SK-N-SH (cell line): ENCODE data around the gene PDZD2. TPM values are rescaled to one million over a fixed set of nuclear protein-coding genes. Genes with fewer than 3 reads are reported as not detected.

Source experiments
- CTCF ChIA-PET: fragments of 300-600, 350-600 bp; formaldehyde crosslinking; extraction: SDS; loops from one replicate; lab custom pipeline; 2021; lab: Yijun Ruan, JAX
- POLR2A ChIA-PET: fragments of 350-600 bp; sonication (Branson Sonifier 250); formaldehyde crosslinking; extraction: SDS; loops from one replicate; lab custom pipeline; 2020; ENCODE audit warnings: antibody characterized with exemption, inconsistent platforms; lab: Yijun Ruan, JAX
- DNase-seq: peaks from one replicate; pipeline ENCODE4 v3.0.0; 2012
- H2AFZ ChIP-seq: fragments of 200-600 bp; sonication (generic); 2 replicates; pipeline ENCODE4 v1.8.1; 2016; ENCODE audit warnings: antibody characterized with exemption, mild to moderate bottlenecking, low read depth
- H3F3A ChIP-seq: fragments of 200-600 bp; sonication (generic); replicated peaks from 2 replicates; pipeline ENCODE3; 2016; ENCODE audit warnings: antibody characterized with exemption, mild to moderate bottlenecking; ENCODE audit not compliant: insufficient read depth
- H3K27ac ChIP-seq, 2 experiments: fragments of 200-500 bp in 1 of 2; fragments of 200-600 bp in 1 of 2; sonication (Bioruptor generic) in 1 of 2; sonication (generic), shearing (Covaris generic) in 1 of 2; 2 replicates each; pipeline versions ENCODE4 v1.5.1 to v1.6.1; 2014 to 2016; ENCODE audit warnings: low read depth in 2 of 2, inconsistent platforms in 1 of 2, low read length in 1 of 2, mild to moderate bottlenecking in 1 of 2, mixed read lengths in 1 of 2
- H3K27me3 ChIP-seq: fragments of 200-600 bp; sonication (generic), shearing (Covaris generic); 2 replicates; pipeline ENCODE4 v1.6.1; 2016; ENCODE audit warnings: mixed run types; ENCODE audit not compliant: insufficient read depth
- H3K36me3 ChIP-seq, 2 experiments: fragments of 200-500 bp in 1 of 2; fragments of 200-600 bp in 1 of 2; sonication (Bioruptor generic) in 1 of 2; sonication (generic) in 1 of 2; replicated peaks in 1 of 2; 2 replicates each; pipeline versions ENCODE3 to v1.5.1; 2014 to 2016; ENCODE audit warnings: low read length in 1 of 2, mild to moderate bottlenecking in 1 of 2; ENCODE audit not compliant: insufficient read depth in 2 of 2, control insufficient read depth in 1 of 2
- H3K4me1 ChIP-seq, 2 experiments: fragments of 200-500 bp in 1 of 2; fragments of 200-600 bp in 1 of 2; sonication (Bioruptor generic) in 1 of 2; sonication (generic), shearing (Covaris generic) in 1 of 2; 2 replicates each; pipeline versions ENCODE4 v1.5.1 to v1.6.1; 2014 to 2016; ENCODE audit warnings: low read depth in 1 of 2, low read length in 1 of 2, mixed run types in 1 of 2; ENCODE audit not compliant: insufficient read depth in 2 of 2, control insufficient read depth in 1 of 2
- H3K4me2 ChIP-seq: fragments of 200-600 bp; sonication (generic), shearing (Covaris generic); 2 replicates; pipeline ENCODE4 v1.6.1; 2017; ENCODE audit warnings: mixed run types
- H3K4me3 ChIP-seq, 2 experiments: fragments of 200-500 bp in 1 of 2; fragments of 200-600 bp in 1 of 2; sonication (Bioruptor generic) in 1 of 2; sonication (generic), shearing (Covaris generic) in 1 of 2; 2 replicates each; pipeline versions ENCODE4 v1.5.1 to v1.8.1; 2014 to 2016; ENCODE audit warnings: low read depth in 2 of 2, inconsistent platforms in 1 of 2, low read length in 1 of 2, mild to moderate bottlenecking in 1 of 2, mixed read lengths in 1 of 2, moderate library complexity in 1 of 2
- H3K79me2 ChIP-seq: fragments of 200-600 bp; sonication (generic); 2 replicates; pipeline ENCODE4 v1.8.1; 2017; ENCODE audit warnings: mild to moderate bottlenecking; ENCODE audit not compliant: insufficient read depth
- H3K9ac ChIP-seq: fragments of 200-600 bp; sonication (generic); 2 replicates; pipeline ENCODE4 v1.6.1; 2017; ENCODE audit warnings: mixed run types
- H3K9me2 ChIP-seq: fragments of 200-600 bp; sonication (generic); 2 replicates; pipeline ENCODE4 v1.6.1; 2017; ENCODE audit warnings: mixed run types
- H3K9me3 ChIP-seq: fragments of 200-600 bp; sonication (generic); 2 replicates; pipeline ENCODE4 v1.6.1; 2017; ENCODE audit warnings: mixed run types, mild to moderate bottlenecking, moderate library complexity
- H4K20me1 ChIP-seq: fragments of 200-600 bp; sonication (generic); 2 replicates; pipeline ENCODE4 v1.6.1; 2017; ENCODE audit warnings: mild to moderate bottlenecking, mixed run types; ENCODE audit not compliant: insufficient read depth
- CHD2 ChIP-seq: fragments of 150-350 bp; IDR thresholded peaks from 2 replicates; pipeline ENCODE4 v1.6.1; 2018; ENCODE audit warnings: low read length; ENCODE audit not compliant: partially characterized antibody
- ELF1 ChIP-seq: IDR thresholded peaks from 2 replicates; pipeline ENCODE4 v1.4.0; 2012
- FOSL2 ChIP-seq: IDR thresholded peaks from 2 replicates; pipeline ENCODE4 v1.4.0; 2012; ENCODE audit warnings: low read depth, mild to moderate bottlenecking, moderate library complexity, borderline replicate concordance
- FOXJ3 ChIP-seq: sonication (generic); formaldehyde crosslinking; IDR thresholded peaks from 2 replicates; pipeline ENCODE4 v1.5.1; 2020; ENCODE audit warnings: mild to moderate bottlenecking, missing genetic modification reagents
- JUND ChIP-seq: IDR thresholded peaks from 2 replicates; pipeline ENCODE4 v1.4.0; 2012
- MEF2A ChIP-seq: IDR thresholded peaks from 2 replicates; pipeline ENCODE4 v1.4.0; 2012; ENCODE audit warnings: low read depth, borderline replicate concordance
- NFIC ChIP-seq: IDR thresholded peaks from 2 replicates; pipeline ENCODE4 v1.4.0; 2012; ENCODE audit warnings: borderline replicate concordance
- PBX3 ChIP-seq: IDR thresholded peaks from 2 replicates; pipeline ENCODE4; 2012
- RCOR1 ChIP-seq: fragments of 150-350 bp; IDR thresholded peaks from 2 replicates; pipeline ENCODE4 v1.6.1; 2017; ENCODE audit warnings: antibody characterized with exemption, low read length
- RFX5 ChIP-seq: IDR thresholded peaks from 2 replicates; pipeline ENCODE4 v1.6.1; 2012; ENCODE audit warnings: mild to moderate bottlenecking, improper control_type of control experiment, low read length
- RXRA ChIP-seq: IDR thresholded peaks from 2 replicates; pipeline ENCODE4 v1.4.0; 2012; ENCODE audit warnings: low read depth, mild to moderate bottlenecking, borderline replicate concordance
- USF1 ChIP-seq: IDR thresholded peaks from 2 replicates; pipeline ENCODE4 v1.4.0; 2012; ENCODE audit warnings: low read depth, borderline replicate concordance
- USF2 ChIP-seq: fragments of 150-350 bp; IDR thresholded peaks from 2 replicates; pipeline ENCODE4 v1.6.1; 2017; ENCODE audit warnings: antibody characterized with exemption, low read length, low read depth, borderline replicate concordance
- WGBS: methylation state at CpG from one replicate; pipeline ENCODE4 v1.1.6; 2017; ENCODE audit warnings: low lambda C conversion rate; 5-methylcytosine and 5-hydroxymethylcytosine counted together
- polyA plus RNA-seq, 3 experiments: library from polyadenylated mRNA; depleted of rRNA; stranded (reverse); fragments of >200 nt; gene quantifications; 2 replicates each; pipeline ENCODE4 v1.2.3, GENCODE V29; 2012

PDZD2 gene
- polyA plus RNA-seq, 1 of the 3 experiments (the other 2 are of a cell fraction), result 0.13 TPM

- TF ChIP-seq PBX3, result no peak
- TF ChIP-seq USF1, result no peak
- no peak for TF ChIP-seq RXRA
- TF ChIP-seq CHD2, result no peak
- no peak for TF ChIP-seq NFIC
- TF ChIP-seq FOXJ3, result no peak
- TF ChIP-seq ELF1, result no peak
- TF ChIP-seq FOSL2, result no peak
- TF ChIP-seq JUND, result no peak
- no peak for TF ChIP-seq RFX5
- TF ChIP-seq USF2, result no peak
- TF ChIP-seq RCOR1, result no peak
Measured at GRCh38 chr5:32090026-32090754, 451.3 kb downstream of the PDZD2 start (continued).

- Histone ChIP-seq H3K9ac (no peak overlapping the region), H3K4me2 (no peak overlapping the region), H3K9me2 (no peaks in the 10 kb centered on the region), H3K27me3 (no peaks in the 10 kb centered on the region), H3K4me3 (no peak overlapping the region), H3K27ac (no peak overlapping the region), H3K36me3 (peaks cover 0 to 2% of the 10 kb centered on the region in 2 experiments), H3K4me1 (no peaks in the 10 kb centered on the region; a peak in 1 of 4 replicates), H3F3A (peaks cover 4% of the 10 kb centered on the region), H2AFZ (no peak overlapping the region), H3K9me3 (no peaks in the 10 kb centered on the region), H3K79me2 (no peaks in the 10 kb centered on the region), H4K20me1 (no peaks in the 10 kb centered on the region)
- ChIA-PET CTCF (interaction anchor here (0.7 to 1.8 kb wide), 4 partner anchors 14 to 282 kb away, joined by 3 to 14 read pairs (median 8); no protein-coding TSS in a partner anchor), POLR2A (no interaction called here)
- DNase-seq, result no peak
- 93% methylated on average over 12 of the region's 17 CpGs for WGBS
- TF ChIP-seq MEF2A (no peak), USF2 (no peak)
Measured at GRCh38 chr5:32090755-32091128, 451.8 kb downstream of the PDZD2 start.
